Heart right ventricle (tissue), 16 donors: ENCODE results near the gene YY1AP1. TPM values are rescaled to one million over a fixed set of nuclear protein-coding genes. Genes with fewer than 3 reads are reported as not detected.
"Not testable (repeated sequence)": the region's sequence is repeated elsewhere in the genome, so short reads cannot be mapped to it uniquely, and the experiment has no call there.

ENCODE experiments used
- ATAC-seq, 8 donors: fragments of 200-7000 bp; cut with Tn5 transposase; one replicate each; pipeline ENCODE4 v1.9.1; 2020; ENCODE audit warnings: mild to moderate bottlenecking in 8 of 8, moderate library complexity in 8 of 8, moderate number of reproducible peaks in 1 of 8
- DNase-seq, 2 donors: peaks; one replicate each; pipeline ENCODE4 v3.0.0-alpha.2; 2020
- H3K27ac ChIP-seq, 10 donors: fragments of 200-600 bp; sonication (generic) in 2 of 10; one replicate each; pipeline versions ENCODE4 v1.5.0 to v1.8.0; 2020 to 2022; ENCODE audit warnings: mild to moderate bottlenecking in 3 of 10
- H3K27me3 ChIP-seq, 7 donors: fragments of 200-600 bp; one replicate each; pipeline ENCODE4 v1.8.0; 2021 to 2022; ENCODE audit warnings: mild to moderate bottlenecking in 2 of 7
- H3K36me3 ChIP-seq, 9 donors: fragments of 200-600 bp; sonication (generic) in 1 of 9; one replicate each; pipeline versions ENCODE4 v1.5.0 to v1.8.0; 2020 to 2022; ENCODE audit warnings: mild to moderate bottlenecking in 2 of 9
- H3K4me1 ChIP-seq, 9 donors: fragments of 200-600 bp; sonication (generic) in 1 of 9; one replicate each; pipeline versions ENCODE4 v1.5.0 to v1.8.0; 2020 to 2022; ENCODE audit warnings: mild to moderate bottlenecking in 4 of 9
- H3K4me3 ChIP-seq, 10 donors: fragments of 200-600 bp; sonication (generic) in 2 of 10; one replicate each; pipeline versions ENCODE4 v1.5.0 to v1.8.0; 2020 to 2022; ENCODE audit warnings: mild to moderate bottlenecking in 7 of 10, moderate library complexity in 2 of 10
- H3K9me3 ChIP-seq, 11 donors: fragments of 200-600 bp in 10 of 11; sonication (generic) in 2 of 11; one replicate each; pipeline versions ENCODE4 v1.5.0 to v1.8.0; 2013 to 2022; ENCODE audit warnings: mild to moderate bottlenecking in 2 of 11, control low read depth in 1 of 11, moderate library complexity in 1 of 11
- WGBS, 2 donors: extraction: QIAGEN DNeasy Blood & Tissue Kit; methylation state at CpG; one replicate each; pipeline ENCODE4 v1.1.7; 2013; ENCODE audit warnings: inconsistent platforms in 1 of 2; 5-methylcytosine and 5-hydroxymethylcytosine counted together
- intact Hi-C, 10 donors: fragments of 100-400 bp; cut with DNase I; formaldehyde crosslinking; loops; one replicate each; pipeline versions ENCODE4 v1.11.1 to v1.14.2; 2022
- polyA plus RNA-seq, 2 donors: library from polyadenylated mRNA; stranded (reverse); fragments of 200-250 nt; gene quantifications; one replicate each; pipeline ENCODE4 v1.2.3, GENCODE V29; 2013
- total RNA-seq, 10 donors: library from RNA; stranded (reverse); fragmentation: NEBNext Ultra II Directional in 3 of 10; extraction: Animal tissue kit (Norgen Biotek cat#: 25700) in 3 of 10; gene quantifications; one replicate each; pipeline versions ENCODE4 v1.2.1 to v1.2.4, GENCODE V29; 2021 to 2023
- TF ChIP-seq, protein P1 (sequence below), 9 donors: fragments of 200-600 bp; sonication (generic) in 2 of 9; IDR thresholded peaks; one replicate each; pipeline versions ENCODE4 v1.5.0 to v1.8.0; 2021 to 2022; ENCODE audit warnings: antibody characterized with exemption in 9 of 9, mild to moderate bottlenecking in 5 of 9, moderate library complexity in 1 of 9
- donor health status: Arrhythmogenic right ventricular cardiomyopathy.
- donor health status: ischemic (EF 13 %, LVEDD 7.1; RV severe dilation, severe dysfunction).
- donor health status: healthy with polysubstance abuse.
- donor health status: DM: no; HTN: yes; CAD: no.
- donor health status: DM: no; HTN: no; CAD: no.
- donor health status: ischemic (EF 25% LVEDD 6.9; RV normal size, moderate dysfunction).
- donor health status: ischemic (EF 25% LVEDD 5.7; RV mildly dilated, moderate dysfunction).
- donor health status: healthy.
- donor health status: DM: yes; HTN: yes; CAD: no.
- donor health status: Ischemic cardiomyopathy.
- donor health status: ischemic (EF 35%, LVEDD 5.7; RV mildly dilated, moderate dysfunction).
- donor health status: nonischemic (EF 11% LVEDD 7.7; RV severe dilation, severe dysfunction).
- donor health status: DM: yes; HTN: yes; CAD: no.
- donor health status: PGD.
- donor health status: ischemic (EF 29% LVEDD 5.4; RV normal size, mild dysfunction).
- donor health status: nonischemic (EF 23%, LVEDD 6.1; RV moderate dilation, normal function).

The YY1AP1 gene
- total and polyA plus RNA-seq, 12 donors, result 32.3 to 85.1 (median 66.3) TPM

- DNase-seq (no peak), ATAC-seq (no peak)
- TF ChIP-seq, protein P1, sequence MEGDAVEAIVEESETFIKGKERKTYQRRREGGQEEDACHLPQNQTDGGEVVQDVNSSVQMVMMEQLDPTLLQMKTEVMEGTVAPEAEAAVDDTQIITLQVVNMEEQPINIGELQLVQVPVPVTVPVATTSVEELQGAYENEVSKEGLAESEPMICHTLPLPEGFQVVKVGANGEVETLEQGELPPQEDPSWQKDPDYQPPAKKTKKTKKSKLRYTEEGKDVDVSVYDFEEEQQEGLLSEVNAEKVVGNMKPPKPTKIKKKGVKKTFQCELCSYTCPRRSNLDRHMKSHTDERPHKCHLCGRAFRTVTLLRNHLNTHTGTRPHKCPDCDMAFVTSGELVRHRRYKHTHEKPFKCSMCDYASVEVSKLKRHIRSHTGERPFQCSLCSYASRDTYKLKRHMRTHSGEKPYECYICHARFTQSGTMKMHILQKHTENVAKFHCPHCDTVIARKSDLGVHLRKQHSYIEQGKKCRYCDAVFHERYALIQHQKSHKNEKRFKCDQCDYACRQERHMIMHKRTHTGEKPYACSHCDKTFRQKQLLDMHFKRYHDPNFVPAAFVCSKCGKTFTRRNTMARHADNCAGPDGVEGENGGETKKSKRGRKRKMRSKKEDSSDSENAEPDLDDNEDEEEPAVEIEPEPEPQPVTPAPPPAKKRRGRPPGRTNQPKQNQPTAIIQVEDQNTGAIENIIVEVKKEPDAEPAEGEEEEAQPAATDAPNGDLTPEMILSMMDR (IDR thresholded peaks at IDR 0.05), result no peak
- intact Hi-C loops, result no loop called here
- Histone ChIP-seq H3K36me3 (peaks cover 0 to 27% (median 12%) of the 10 kb centered on the region in 9 donors), H3K9me3 (peaks cover 0 to 3% (median 0%) of the 10 kb centered on the region in 11 donors), H3K27ac (no peak overlapping the region), H3K4me3 (no peak overlapping the region), H3K27me3 (no peaks in the 10 kb centered on the region), H3K4me1 (peaks cover 9 to 55% (median 41%) of the 10 kb centered on the region in 9 donors)
- WGBS, 2 donors, result 86 to 87% methylated on average over 8 of the region's 8 CpGs
Measured at GRCh38 chr1:155691992-155692528, 3.5 kb upstream of the YY1AP1 start.

DNA sequence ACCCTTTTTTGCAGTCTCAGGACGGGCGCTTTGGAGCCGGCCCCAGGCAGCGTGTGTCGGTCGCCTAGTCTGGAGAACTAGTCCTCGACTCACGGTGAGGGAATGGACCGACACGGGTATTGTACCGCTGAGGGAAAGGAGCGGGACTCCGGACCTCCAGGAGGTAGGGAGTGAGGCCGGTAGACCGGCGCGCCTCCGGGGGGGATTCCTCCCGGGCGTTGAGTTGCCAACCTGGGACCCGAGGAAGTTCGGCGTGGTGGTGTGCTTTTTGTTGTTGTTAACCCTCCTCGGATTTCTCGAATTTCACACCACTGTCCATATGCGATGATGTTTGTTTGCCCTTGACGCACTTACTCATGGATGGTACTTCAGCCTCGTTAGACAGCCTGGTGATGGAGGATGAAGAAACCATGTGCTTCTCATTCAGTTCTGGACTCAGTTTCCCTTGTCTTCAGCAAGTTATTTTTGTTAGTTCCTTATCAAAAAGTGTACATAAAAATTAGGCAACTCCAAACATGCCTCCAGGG lies 570 bp upstream of the YY1AP1 start, which contains the start of gene DAP3:
DAP3 (plus strand) TSS at position 11 of the 527 bp plus-strand sequence. CDS start 20,689 bp downstream, outside the sequence.
- Histone ChIP-seq H3K27ac (peak within 1 kb of the TSS; percentile 91 to 100 (median 98)), H3K4me1 (peaks cover 9 to 61% (median 39%) of the 10 kb centered on the region in 9 donors), H3K4me3 (peak within 1 kb of the TSS; percentile 85 to 100 (median 93)), H3K36me3 (peaks cover 0 to 28% (median 12%) of the 10 kb centered on the region in 9 donors)
- DNase-seq (peak in 1 of 2 donors; percentile 88), ATAC-seq (peak in 1 of 8 donors; percentile 0)
- intact Hi-C loops, H3K27me3 ChIP-seq, H3K9me3 ChIP-seq: not testable (repeated sequence)
- WGBS, 2 donors, result 0 to 2% methylated on average over 28 of the region's 28 CpGs

- Histone ChIP-seq H3K27ac (peak overlapping the region; percentile 91 to 100 (median 98)), H3K4me1 (peaks cover 9 to 66% (median 48%) of the 10 kb centered on the region in 9 donors), H3K4me3 (peak overlapping the region; percentile 85 to 100 (median 93)), H3K36me3 (peaks cover 0 to 32% (median 12%) of the 10 kb centered on the region in 9 donors)
- WGBS, 2 donors, result 0% methylated on average over 22 to 27 of the region's 35 CpGs
- ATAC-seq, result peak; percentile 27 to 80 (median 71)
- intact Hi-C loops, H3K27me3 ChIP-seq, H3K9me3 ChIP-seq: not testable (repeated sequence)
- peak in 1 of 2 donors; percentile 26 for DNase-seq
Measured at GRCh38 chr1:155687705-155688323, 760 bp downstream of the YY1AP1 start.

DNA sequence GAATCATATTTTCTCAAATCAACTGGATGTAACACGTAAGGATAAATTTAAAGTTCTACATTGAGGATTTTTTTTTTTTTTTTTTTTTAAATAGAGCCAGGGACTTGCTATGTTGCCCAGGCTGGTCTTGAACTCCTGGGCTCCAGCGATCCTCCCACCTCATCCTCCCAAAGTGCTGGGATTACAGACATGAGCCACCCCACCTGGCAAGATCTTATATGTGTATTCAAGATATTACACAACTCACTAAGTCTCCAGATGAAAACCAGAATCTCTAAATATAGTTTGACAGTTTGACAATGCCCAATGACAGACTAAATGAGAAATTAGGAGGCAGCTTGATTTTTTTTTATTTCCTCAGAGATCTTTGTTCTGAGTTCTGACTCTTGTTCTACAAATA lies 6.8 kb downstream of the YY1AP1 start:
- intact Hi-C loops, result no loop called here
- DNase-seq (no peak), ATAC-seq (peak in 5 of 8 donors; percentile 35 to 68 (median 52))
- no peaks in the 10 kb centered on the region for H3K27me3 ChIP-seq
- no peaks in the 10 kb centered on the region for H3K9me3 ChIP-seq
- peaks cover 0 to 56% (median 27%) of the 10 kb centered on the region in 9 donors for H3K36me3 ChIP-seq
- TF ChIP-seq, protein P1 (IDR thresholded peaks at IDR 0.05), result no peak
- H3K4me3 ChIP-seq, result no peak overlapping the region
- H3K27ac ChIP-seq, result peak overlapping the region in 2 of 10 donors; percentile 10 to 30
- peaks cover 0 to 68% (median 53%) of the 10 kb centered on the region in 9 donors for H3K4me1 ChIP-seq
- WGBS, 2 donors, result 86 to 87% methylated on average over 2 of the region's 2 CpGs

DNA sequence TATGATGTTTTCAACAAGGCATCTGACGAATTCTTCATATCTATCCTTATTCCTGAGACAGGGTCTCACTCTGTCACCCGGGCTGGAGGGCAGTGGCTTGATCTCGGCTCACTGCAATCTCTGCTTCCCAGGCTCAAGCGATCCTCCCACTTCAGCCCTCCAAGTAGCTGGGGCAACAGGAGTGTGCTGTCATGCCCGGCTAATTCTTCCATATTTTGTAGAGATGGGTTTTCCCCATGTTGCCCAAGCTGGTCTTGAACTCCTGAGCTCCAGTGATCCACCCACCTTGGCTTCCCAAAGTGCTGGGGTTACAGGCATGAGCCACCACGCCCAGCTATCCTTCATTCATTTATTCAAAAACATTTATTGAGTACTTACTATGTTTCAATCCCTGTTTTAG lies 8.0 kb downstream of the YY1AP1 start:
- no peak for DNase-seq
- H3K9me3 ChIP-seq, result no peaks in the 10 kb centered on the region
- no peaks in the 10 kb centered on the region for H3K27me3 ChIP-seq
- intact Hi-C loops, result no loop called here
- H3K27ac ChIP-seq, result no peak overlapping the region
- no peak for ATAC-seq
- 88 to 92% methylated on average over 6 of the region's 6 CpGs for WGBS, 2 donors
- H3K4me1 ChIP-seq, result peaks cover 0 to 57% (median 42%) of the 10 kb centered on the region in 9 donors
- no peak overlapping the region for H3K4me3 ChIP-seq
- peaks cover 0 to 69% (median 37%) of the 10 kb centered on the region in 9 donors for H3K36me3 ChIP-seq
- TF ChIP-seq, protein P1 (IDR thresholded peaks at IDR 0.05), result no peak

GRCh38 chr1:155678992-155679391 lies 9.6 kb downstream of the YY1AP1 start:
- not testable (repeated sequence) for H3K4me3 ChIP-seq, DNase-seq, H3K9me3 ChIP-seq, H3K27ac ChIP-seq, H3K27me3 ChIP-seq
- intact Hi-C loops, result loop anchor here in 3 of 10 donors (10.0 kb wide), 2 partner anchors 46 to 56 kb away; no protein-coding TSS in a partner anchor
- 52 to 71% methylated on average over 1 of the region's 1 CpG for WGBS, 2 donors
- peaks cover 0 to 84% (median 50%) of the 10 kb centered on the region in 9 donors for H3K36me3 ChIP-seq
- ATAC-seq, result peak in 5 of 8 donors; percentile 41 to 69 (median 59)
- H3K4me1 ChIP-seq, result peaks cover 0 to 41% (median 26%) of the 10 kb centered on the region in 9 donors
